ENCODE data around the gene OR8G1.
"Not testable (repeated sequence)": the region's sequence is repeated elsewhere in the genome, so short reads cannot be mapped to it uniquely, and the experiment has no call there.

OR8G1 gene

DNA sequence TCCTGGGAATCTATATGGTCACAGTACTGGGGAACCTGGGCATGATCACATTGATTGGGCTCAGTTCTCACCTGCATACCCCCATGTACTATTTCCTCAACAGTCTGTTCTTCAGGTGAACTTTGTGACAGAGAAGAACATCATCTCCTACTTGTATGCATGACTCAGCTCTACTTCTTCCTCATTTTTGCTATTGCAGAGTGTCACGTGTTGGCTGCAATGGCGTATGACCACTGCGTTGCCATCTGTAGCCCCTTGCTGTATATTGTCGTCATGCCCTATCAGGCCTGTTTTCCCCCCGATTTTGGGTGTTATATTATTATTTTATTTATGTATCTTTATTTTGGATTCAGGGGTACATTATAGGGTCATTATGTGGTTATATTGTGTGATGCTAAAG lies 2.4 kb upstream of the OR8G1 start:
- DNase-seq (ENCODE audit: low read depth): no peak
- TF ChIP-seq, protein P1, sequence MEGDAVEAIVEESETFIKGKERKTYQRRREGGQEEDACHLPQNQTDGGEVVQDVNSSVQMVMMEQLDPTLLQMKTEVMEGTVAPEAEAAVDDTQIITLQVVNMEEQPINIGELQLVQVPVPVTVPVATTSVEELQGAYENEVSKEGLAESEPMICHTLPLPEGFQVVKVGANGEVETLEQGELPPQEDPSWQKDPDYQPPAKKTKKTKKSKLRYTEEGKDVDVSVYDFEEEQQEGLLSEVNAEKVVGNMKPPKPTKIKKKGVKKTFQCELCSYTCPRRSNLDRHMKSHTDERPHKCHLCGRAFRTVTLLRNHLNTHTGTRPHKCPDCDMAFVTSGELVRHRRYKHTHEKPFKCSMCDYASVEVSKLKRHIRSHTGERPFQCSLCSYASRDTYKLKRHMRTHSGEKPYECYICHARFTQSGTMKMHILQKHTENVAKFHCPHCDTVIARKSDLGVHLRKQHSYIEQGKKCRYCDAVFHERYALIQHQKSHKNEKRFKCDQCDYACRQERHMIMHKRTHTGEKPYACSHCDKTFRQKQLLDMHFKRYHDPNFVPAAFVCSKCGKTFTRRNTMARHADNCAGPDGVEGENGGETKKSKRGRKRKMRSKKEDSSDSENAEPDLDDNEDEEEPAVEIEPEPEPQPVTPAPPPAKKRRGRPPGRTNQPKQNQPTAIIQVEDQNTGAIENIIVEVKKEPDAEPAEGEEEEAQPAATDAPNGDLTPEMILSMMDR (IDR thresholded peaks at IDR 0.05; ENCODE audit: control insufficient read depth, extremely low read depth, insufficient read depth): no peak

DNA sequence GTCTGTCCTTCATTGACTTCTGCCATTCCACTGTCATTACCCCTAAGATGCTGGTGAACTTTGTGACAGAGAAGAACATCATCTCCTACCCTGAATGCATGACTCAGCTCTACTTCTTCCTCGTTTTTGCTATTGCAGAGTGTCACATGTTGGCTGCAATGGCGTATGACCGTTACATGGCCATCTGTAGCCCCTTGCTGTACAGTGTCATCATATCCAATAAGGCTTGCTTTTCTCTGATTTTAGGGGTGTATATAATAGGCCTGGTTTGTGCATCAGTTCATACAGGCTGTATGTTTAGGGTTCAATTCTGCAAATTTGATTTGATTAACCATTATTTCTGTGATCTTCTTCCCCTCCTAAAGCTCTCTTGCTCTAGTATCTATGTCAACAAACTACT lies 9.0 kb downstream of the OR8G1 start:
- H3K4me3 ChIP-seq (ENCODE audit: low read depth, low read length); DNase-seq (ENCODE audit: low read depth): not testable (repeated sequence)

More for the DNA sequence above, 2.4 kb upstream of the OR8G1 start:
- H3K4me3 ChIP-seq (ENCODE audit: low read depth, low read length): no peak overlapping the region

DNA sequence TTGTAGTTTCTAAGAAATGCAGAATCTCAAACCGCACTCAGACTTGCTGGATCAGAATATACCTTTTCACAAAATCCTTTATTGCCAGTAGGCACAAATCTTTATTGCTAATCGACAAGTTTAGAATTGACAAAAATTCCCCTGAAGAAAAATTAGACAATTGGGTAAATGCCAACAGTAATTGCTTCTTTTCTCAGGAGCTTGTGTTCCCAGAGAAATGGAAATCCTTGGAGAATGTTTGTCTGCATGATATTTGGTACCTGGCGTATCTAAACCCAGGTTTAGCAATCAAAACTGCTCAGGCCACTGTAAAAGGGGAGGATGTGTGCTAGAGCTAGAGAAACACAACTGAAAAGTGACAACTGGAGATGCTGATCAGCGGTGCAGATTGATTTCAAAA lies 15.2 kb downstream of the OR8G1 start, which contains the start of gene OR8G5:
TSS of gene OR8G5 (plus strand) at position 301 of the 400 bp plus-strand sequence. CDS start 8,556 bp downstream, outside the sequence.
- DNase-seq (ENCODE audit: low read depth): no peak
- H3K4me3 ChIP-seq (ENCODE audit: low read depth, low read length): no peak within 1 kb of the TSS
- TF ChIP-seq, protein P1 (IDR thresholded peaks at IDR 0.05; ENCODE audit: control insufficient read depth, extremely low read depth, insufficient read depth): no peak

DNA sequence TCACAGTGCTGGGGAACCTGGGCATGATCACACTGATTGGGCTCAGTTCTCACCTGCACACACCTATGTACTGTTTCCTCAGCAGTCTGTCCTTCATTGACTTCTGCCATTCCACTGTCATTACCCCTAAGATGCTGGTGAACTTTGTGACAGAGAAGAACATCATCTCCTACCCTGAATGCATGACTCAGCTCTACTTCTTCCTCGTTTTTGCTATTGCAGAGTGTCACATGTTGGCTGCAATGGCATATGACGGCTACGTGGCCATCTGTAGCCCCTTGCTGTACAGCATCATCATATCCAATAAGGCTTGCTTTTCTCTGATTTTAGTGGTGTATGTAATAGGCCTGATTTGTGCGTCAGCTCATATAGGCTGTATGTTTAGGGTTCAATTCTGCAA lies 24.1 kb downstream of the OR8G1 start:
- not testable (repeated sequence) for DNase-seq (ENCODE audit: low read depth); H3K4me3 ChIP-seq (ENCODE audit: low read depth, low read length)

DNA sequence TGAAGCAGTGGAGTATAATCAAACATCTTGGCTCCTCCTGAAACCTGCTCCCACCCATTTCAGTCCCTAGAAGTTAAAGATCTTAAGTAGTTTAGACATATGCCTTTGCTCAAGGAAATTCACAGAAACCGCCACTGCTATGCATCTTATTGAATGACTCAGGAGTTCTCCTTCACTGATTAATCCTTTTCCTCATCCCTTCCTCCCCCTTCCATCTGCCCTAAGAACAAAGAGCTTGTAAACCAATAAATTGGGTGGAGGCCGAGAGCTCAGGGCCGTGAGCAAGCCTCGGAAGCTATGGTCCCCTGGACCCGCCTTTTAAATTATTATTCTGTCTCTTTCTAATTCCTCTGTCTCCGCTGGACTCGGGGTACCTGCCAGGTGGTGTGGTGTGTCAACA lies 30.0 kb downstream of the OR8G1 start:
- not testable (repeated sequence) for DNase-seq (ENCODE audit: low read depth); H3K4me3 ChIP-seq (ENCODE audit: low read depth, low read length)

DNA sequence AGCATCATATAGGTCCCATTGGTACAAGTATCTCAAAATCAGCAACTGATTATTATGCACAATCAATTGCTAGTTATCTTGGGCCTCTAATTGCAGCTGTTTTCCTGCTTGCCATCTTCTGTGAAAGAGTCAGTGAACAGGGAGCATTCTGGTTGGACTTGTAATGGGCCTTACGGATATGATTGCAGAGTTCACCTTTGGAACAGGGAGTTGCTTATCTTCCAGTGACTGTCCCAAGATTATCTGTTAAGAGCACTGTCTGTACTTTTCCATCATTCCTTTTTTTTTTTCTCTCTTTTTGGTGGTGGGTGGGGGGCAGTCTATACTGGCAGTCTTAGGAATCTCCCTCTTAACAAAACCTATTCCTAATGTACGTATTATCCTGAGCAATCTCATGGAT lies 33.1 kb downstream of the OR8G1 start:
- DNase-seq (ENCODE audit: low read depth): no peak
- H3K4me3 ChIP-seq (ENCODE audit: low read depth, low read length): no peak overlapping the region
- TF ChIP-seq, protein P1 (IDR thresholded peaks at IDR 0.05; ENCODE audit: control insufficient read depth, extremely low read depth, insufficient read depth): no peak

DNA sequence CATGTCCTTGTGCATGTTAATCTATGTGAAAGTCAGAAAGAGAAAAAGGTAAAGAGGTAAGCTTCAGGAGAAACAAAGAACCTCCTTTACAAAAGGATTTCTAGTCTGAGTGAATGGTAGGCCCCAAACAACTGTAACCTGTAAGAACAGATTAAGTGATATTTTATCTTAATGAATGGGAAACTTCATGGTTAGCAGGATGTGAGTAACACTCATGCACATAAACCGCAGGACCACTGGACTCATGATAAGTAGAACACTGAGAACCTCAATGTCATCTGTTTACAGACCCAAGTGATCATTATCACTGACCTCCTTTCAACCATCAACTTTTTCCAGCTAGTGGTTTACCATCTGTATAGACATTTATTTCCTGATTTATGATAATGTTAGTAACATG lies 35.2 kb downstream of the OR8G1 start:
- no peak overlapping the region for H3K4me3 ChIP-seq (ENCODE audit: low read depth, low read length)
- DNase-seq (ENCODE audit: low read depth): no peak
- TF ChIP-seq, protein P1 (IDR thresholded peaks at IDR 0.05; ENCODE audit: control insufficient read depth, extremely low read depth, insufficient read depth): no peak

DNA sequence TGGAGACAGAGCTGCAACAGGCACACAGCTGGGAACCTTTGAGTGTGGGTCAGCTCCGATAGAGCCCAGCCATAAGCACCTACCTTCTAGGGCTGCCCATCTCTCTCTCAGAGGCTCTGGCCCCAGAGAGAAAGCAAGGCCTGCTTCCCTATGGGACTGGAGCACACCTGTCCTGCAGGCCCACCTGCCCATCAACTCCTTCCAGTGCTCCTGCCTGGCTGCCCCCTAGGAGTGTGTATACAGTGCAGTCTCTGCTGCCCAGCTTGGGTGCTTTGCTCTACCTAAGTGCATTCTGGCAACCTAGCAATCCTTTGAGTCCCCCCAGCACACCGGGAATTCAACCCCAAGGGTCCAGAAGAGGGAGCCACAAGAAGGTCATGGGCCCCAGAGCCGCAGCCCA lies 36.3 kb downstream of the OR8G1 start:
- TF ChIP-seq, protein P1 (IDR thresholded peaks at IDR 0.05; ENCODE audit: control insufficient read depth, extremely low read depth, insufficient read depth): no peak
- H3K4me3 ChIP-seq (ENCODE audit: low read depth, low read length): no peak overlapping the region
- no peak for DNase-seq (ENCODE audit: low read depth)

DNA sequence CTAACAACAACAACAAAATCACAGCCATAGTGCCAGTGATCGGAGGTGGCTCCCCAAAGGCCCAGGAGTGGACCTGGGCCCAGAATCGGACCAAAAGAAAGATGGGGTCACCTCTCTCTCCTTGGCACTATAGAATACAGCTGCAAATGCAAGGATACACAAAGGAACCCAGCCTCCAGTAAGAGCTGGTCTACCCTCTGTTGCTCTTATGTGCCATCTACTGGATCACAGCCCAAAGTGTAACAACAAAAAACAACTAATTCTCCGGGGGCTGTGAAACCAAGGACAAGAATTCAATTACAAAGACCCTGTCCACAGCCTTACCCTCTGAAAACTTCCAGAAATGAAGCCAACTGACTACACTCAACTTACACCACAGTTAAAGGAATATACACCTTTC lies 36.9 kb downstream of the OR8G1 start:
- no peak for DNase-seq (ENCODE audit: low read depth)
- TF ChIP-seq, protein P1 (IDR thresholded peaks at IDR 0.05; ENCODE audit: control insufficient read depth, extremely low read depth, insufficient read depth): peak; percentile 16; the same call in 1 of the 2 replicates
- H3K4me3 ChIP-seq (ENCODE audit: low read depth, low read length): no peak overlapping the region

Measured in LNCaP clone FGC (cell line).